Lower leg skin (tissue), 4 donors: Measurements from ENCODE around the gene RAB11FIP3. TPM values are rescaled to one million over a fixed set of nuclear protein-coding genes. Genes with fewer than 3 reads are reported as not detected.
"Not testable (repeated sequence)": the region's sequence is repeated elsewhere in the genome, so short reads cannot be mapped to it uniquely, and the experiment has no call there.

ENCODE experiments used
- DNase-seq, 2 donors: peaks; one replicate each; pipeline ENCODE4 v3.0.0-alpha.2; 2019; ENCODE audit warnings: low spot score in 2 of 2
- H3K4me3 ChIP-seq: fragments of 200-600 bp; sonication (generic); 2 replicates; pipeline ENCODE4 v1.5.1; 2017; ENCODE audit warnings: mild to moderate bottlenecking, low read depth; ENCODE audit not compliant: poor library complexity, severe bottlenecking
- CTCF ChIP-seq, 3 donors: fragments of 450-650 bp; IDR thresholded peaks; one replicate each; pipeline ENCODE4 v1.5.1; 2016; ENCODE audit warnings: antibody characterized with exemption in 3 of 3, mild to moderate bottlenecking in 3 of 3, moderate library complexity in 2 of 3
- POLR2A ChIP-seq, 2 donors: fragments of 450-650 bp; IDR thresholded peaks; one replicate each; pipeline ENCODE4 v1.6.1; 2016 to 2017; ENCODE audit warnings: antibody characterized with exemption in 2 of 2, mild to moderate bottlenecking in 1 of 2, moderate library complexity in 1 of 2
- WGBS, 2 donors: methylation state at CpG; one replicate each; pipeline ENCODE4 v1.1.5; 2018; 5-methylcytosine and 5-hydroxymethylcytosine counted together
- intact Hi-C: fragments of 100-400 bp; cut with DNase I; formaldehyde crosslinking; loops from one replicate; pipeline ENCODE4 v1.15.0; 2023; ENCODE audit warnings: low total_unique reads
- total RNA-seq, 4 donors: library from RNA; depleted of rRNA; stranded (reverse); fragments of >200 nt; gene quantifications; one replicate each; pipeline ENCODE4 v1.1.0, GENCODE V29; 2016

Gene RAB11FIP3
- total RNA-seq, 4 donors from 2014 or later, result 22.1 to 66.3 (median 27.7) TPM

GRCh38 chr16:490768-491167 is 65.3 kb downstream of the RAB11FIP3 start:
- 93 to 95% methylated on average over 10 of the region's 10 CpGs for WGBS, 2 donors
- TF ChIP-seq POLR2A (IDR thresholded peaks at IDR 0.05) (no peak), CTCF (IDR thresholded peaks at IDR 0.05) (no peak)

GRCh38 chr16:491220-491919 is 65.9 kb downstream of the RAB11FIP3 start:
- no peak overlapping the region for H3K4me3 ChIP-seq
- TF ChIP-seq CTCF (IDR thresholded peaks at IDR 0.05), result no peak
- no peak for TF ChIP-seq POLR2A (IDR thresholded peaks at IDR 0.05)
- no peak for DNase-seq
- 88% methylated on average over 19 of the region's 19 CpGs for WGBS, 2 donors
- intact Hi-C loops, result no loop called here

More at GRCh38 chr16:490768-491167, 65.3 kb downstream of the RAB11FIP3 start:
- intact Hi-C loops, result no loop called here
- no peak for DNase-seq
- H3K4me3 ChIP-seq, result no peak overlapping the region

DNA sequence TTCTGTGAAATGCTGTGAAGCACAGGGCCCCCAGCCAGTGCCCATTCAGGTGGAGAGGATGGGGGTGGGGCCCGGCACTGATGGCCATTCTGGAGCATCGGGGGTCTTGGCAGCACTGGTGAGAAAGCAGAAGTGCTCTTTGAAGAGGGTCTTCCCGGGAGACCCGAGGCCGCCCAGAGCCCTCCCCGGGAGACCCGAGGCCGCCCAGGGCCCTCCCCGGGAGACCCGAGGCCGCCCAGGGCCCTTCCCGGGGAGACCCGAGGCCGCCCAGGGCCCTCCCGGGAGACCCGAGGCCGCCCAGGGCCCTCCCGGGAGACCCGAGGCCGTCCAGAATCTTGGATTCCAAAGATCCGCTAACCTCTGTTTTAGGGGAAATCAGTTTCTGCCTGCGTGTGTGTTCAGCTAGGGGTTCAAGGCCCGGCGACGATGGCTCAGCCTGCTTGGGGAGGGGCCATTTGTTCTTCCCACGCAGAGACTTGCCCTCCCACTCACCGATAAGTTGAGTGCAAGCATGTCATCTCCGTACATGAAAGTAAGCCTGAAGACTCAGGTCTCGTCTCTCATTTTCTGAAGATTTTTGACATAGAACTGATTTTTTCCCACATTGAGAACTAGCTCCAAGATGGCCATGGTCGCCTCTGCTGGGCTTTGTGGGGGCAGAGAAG is 66.9 kb downstream of the RAB11FIP3 start:
- TF ChIP-seq POLR2A (IDR thresholded peaks at IDR 0.05) (no peak), CTCF (IDR thresholded peaks at IDR 0.05) (no peak)
- DNase-seq, result no peak
- WGBS, 2 donors, result 96% methylated on average over 24 to 30 of the region's 30 CpGs
- intact Hi-C loops, result no loop called here
- H3K4me3 ChIP-seq, result no peak overlapping the region

- peak in 1 of 2 donors; percentile 89 for DNase-seq
- H3K4me3 ChIP-seq, intact Hi-C loops: not testable (repeated sequence)
- 82 to 85% methylated on average over 15 of the region's 15 CpGs for WGBS, 2 donors
These were observed 69.2 kb downstream of the RAB11FIP3 start for GRCh38 chr16:494676-495075.

DNA sequence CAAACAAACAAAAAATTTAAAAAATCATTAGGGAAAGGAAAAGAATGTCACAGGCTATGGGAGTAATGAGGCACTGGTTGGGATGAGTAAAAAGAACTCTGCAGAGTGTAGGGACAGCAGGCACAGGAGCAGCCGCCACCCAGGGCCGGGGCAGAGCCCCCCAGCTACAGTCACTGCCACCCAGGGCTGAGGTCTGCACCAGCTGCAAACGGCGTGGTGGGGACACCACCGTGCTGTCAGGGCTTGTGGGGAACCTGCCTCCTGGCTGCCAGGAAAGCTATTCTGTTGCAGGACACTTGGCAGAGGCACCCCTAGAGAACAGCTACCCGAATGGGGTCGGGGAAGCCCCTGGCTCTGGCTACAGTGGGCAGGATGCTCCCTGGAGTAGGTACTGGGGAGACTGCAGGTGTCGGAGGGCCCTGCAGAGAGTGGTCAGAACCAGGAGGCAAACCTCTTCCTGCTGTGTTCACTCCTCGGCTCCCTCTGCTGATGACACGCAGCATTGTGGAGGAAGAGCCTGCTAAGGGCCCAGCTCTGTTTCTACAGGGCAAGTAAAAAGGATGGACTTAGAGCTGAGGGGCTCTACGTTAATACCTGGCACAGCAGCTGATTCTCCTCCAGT is 69.8 kb downstream of the RAB11FIP3 start:
- intact Hi-C loops, result no loop called here
- DNase-seq, result no peak
- no peak overlapping the region for H3K4me3 ChIP-seq
- TF ChIP-seq CTCF (IDR thresholded peaks at IDR 0.05) (no peak), POLR2A (IDR thresholded peaks at IDR 0.05) (no peak)
- WGBS, 2 donors, result 76 to 82% methylated on average over 9 to 11 of the region's 11 CpGs
